Muscle layer of colon (tissue), 2 donors: ENCODE data around the gene TEX52.

Source experiments
- H3K27ac ChIP-seq: one replicate; pipeline ENCODE4 v1.7.0; 2013; ENCODE audit warnings: low read depth, mild to moderate bottlenecking, low read length, moderate library complexity
- H3K27me3 ChIP-seq, 2 donors: one replicate each; pipeline ENCODE4 v1.7.0; 2013; ENCODE audit warnings: low read length in 2 of 2, mild to moderate bottlenecking in 2 of 2; ENCODE audit not compliant: insufficient read depth in 2 of 2, control insufficient read depth in 1 of 2
- H3K36me3 ChIP-seq: one replicate; pipeline ENCODE4 v1.7.0; 2013; ENCODE audit warnings: mild to moderate bottlenecking, low read length; ENCODE audit not compliant: insufficient read depth
- H3K4me1 ChIP-seq: one replicate; pipeline ENCODE4 v1.7.0; 2013; ENCODE audit warnings: mild to moderate bottlenecking, low read length; ENCODE audit not compliant: insufficient read depth
- H3K4me3 ChIP-seq, 2 donors: one replicate each; pipeline ENCODE4 v1.7.0; 2013; ENCODE audit warnings: low read length in 2 of 2, low read depth in 1 of 2, mild to moderate bottlenecking in 1 of 2, moderate library complexity in 1 of 2
- H3K9ac ChIP-seq: one replicate; pipeline ENCODE4 v1.7.0; 2013; ENCODE audit warnings: low read length
- H3K9me3 ChIP-seq: one replicate; pipeline ENCODE4 v1.7.0; 2013; ENCODE audit warnings: mild to moderate bottlenecking, low read length
- donor health status: abdominal sarcoma.
- donor health status: Adenocarcinoma of cecum.

Gene TEX52

GRCh38 chr12:2826036-2826435 lies 30.8 kb downstream of the TEX52 start:
- no peaks in the 10 kb centered on the region for H3K27me3 ChIP-seq
- H3K27ac ChIP-seq = no peak overlapping the region
- H3K4me3 ChIP-seq = no peak overlapping the region
- H3K4me1 ChIP-seq = no peaks in the 10 kb centered on the region
- peaks cover 82% of the 10 kb centered on the region for H3K36me3 ChIP-seq
- H3K9me3 ChIP-seq = no peaks in the 10 kb centered on the region
- no peak overlapping the region for H3K9ac ChIP-seq

GRCh38 chr12:2825132-2825531 lies 31.7 kb downstream of the TEX52 start:
- Histone ChIP-seq H3K27me3 (no peaks in the 10 kb centered on the region), H3K9me3 (no peaks in the 10 kb centered on the region), H3K27ac (no peak overlapping the region), H3K4me3 (no peak overlapping the region), H3K36me3 (peaks cover 87% of the 10 kb centered on the region), H3K4me1 (no peaks in the 10 kb centered on the region), H3K9ac (no peak overlapping the region)

DNA sequence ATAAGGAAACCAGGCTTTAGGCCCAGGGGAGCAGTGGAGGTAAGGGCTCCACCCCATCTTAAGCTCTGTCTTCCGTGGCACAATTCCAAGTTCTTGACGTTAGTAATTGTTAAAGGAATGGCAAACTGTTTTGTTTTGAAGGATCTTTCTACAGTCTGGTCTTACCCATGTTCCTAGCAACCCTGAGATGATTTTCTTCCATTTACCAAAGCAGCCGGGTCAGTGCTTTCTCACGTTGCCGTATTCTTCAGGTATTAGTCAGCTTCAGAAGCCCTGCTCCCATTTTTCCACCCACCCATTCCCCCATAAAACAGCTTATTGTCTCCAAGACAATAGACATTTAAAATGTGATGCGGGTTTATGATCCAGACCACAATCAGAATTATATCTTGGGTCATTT lies 32.3 kb downstream of the TEX52 start:
- Histone ChIP-seq H3K9ac (no peak overlapping the region), H3K36me3 (peaks cover 93% of the 10 kb centered on the region), H3K4me3 (no peak overlapping the region)

DNA sequence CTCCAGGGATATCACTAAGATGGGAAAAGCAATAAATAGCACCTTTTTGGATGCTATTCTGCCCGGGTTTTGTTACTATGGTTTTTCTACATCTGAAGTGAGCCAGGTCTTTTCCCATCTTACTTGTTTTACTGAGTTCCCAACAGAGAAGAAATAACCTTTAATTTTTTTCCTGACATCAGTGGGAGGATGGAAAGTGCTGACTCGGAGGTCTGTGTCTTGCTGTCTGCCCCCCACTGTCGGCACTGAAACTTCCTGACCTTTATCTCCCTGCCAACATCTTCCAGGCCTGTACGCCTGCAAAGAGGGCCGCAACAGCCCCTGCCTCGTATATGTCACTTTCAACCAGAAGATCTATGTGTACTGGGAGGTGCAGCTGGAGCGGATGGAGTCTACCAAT lies 33.4 kb downstream of the TEX52 start:
- Histone ChIP-seq H3K4me3 (no peak overlapping the region), H3K27ac (no peak overlapping the region), H3K27me3 (no peaks in the 10 kb centered on the region), H3K9ac (no peak overlapping the region), H3K4me1 (no peaks in the 10 kb centered on the region), H3K36me3 (peaks cover 88% of the 10 kb centered on the region), H3K9me3 (no peaks in the 10 kb centered on the region)

More for the DNA sequence above, 32.3 kb downstream of the TEX52 start:
- H3K4me1 ChIP-seq = no peaks in the 10 kb centered on the region
- H3K9me3 ChIP-seq = no peaks in the 10 kb centered on the region
- H3K27ac ChIP-seq = no peak overlapping the region
- H3K27me3 ChIP-seq = no peaks in the 10 kb centered on the region

DNA sequence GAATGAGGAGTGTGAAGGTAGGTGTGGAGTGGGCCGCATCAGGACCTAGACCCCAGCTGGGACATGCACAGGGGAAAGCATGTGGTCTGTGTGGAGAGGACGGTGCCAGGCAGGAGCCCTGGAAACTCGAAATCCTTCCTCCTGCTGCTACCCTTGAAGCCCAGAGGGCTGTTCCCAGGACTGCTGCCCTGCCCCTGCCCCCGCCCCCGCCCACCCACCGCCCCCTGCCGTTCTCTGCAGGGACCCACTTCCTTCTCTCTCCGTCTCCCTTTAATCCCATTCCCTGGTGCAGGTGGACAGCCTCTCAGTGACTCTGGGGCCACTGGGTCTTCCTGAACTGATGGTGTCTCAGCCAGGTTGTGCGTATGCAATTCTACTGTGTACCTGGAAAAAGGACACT lies 36.4 kb downstream of the TEX52 start:
- Histone ChIP-seq H3K27ac (no peak overlapping the region), H3K27me3 (no peaks in the 10 kb centered on the region), H3K9ac (no peak overlapping the region), H3K9me3 (no peaks in the 10 kb centered on the region), H3K4me3 (no peak overlapping the region), H3K4me1 (no peaks in the 10 kb centered on the region), H3K36me3 (peaks cover 79% of the 10 kb centered on the region)

GRCh38 chr12:2819810-2820209 lies 37.0 kb downstream of the TEX52 start:
- peaks cover 73% of the 10 kb centered on the region for H3K36me3 ChIP-seq
- no peaks in the 10 kb centered on the region for H3K4me1 ChIP-seq
- no peaks in the 10 kb centered on the region for H3K9me3 ChIP-seq
- no peak overlapping the region for H3K27ac ChIP-seq
- H3K9ac ChIP-seq = no peak overlapping the region
- no peak overlapping the region for H3K4me3 ChIP-seq
- no peaks in the 10 kb centered on the region for H3K27me3 ChIP-seq

GRCh38 chr12:2813214-2814185 lies 43.3 kb downstream of the TEX52 start:
- Histone ChIP-seq H3K4me1 (peaks cover 11% of the 10 kb centered on the region), H3K9me3 (no peaks in the 10 kb centered on the region), H3K27ac (peak overlapping the region; percentile 44), H3K36me3 (peaks cover 19% of the 10 kb centered on the region), H3K4me3 (peak overlapping the region; percentile 16 to 100), H3K27me3 (no peaks in the 10 kb centered on the region), H3K9ac (peak overlapping the region; percentile 65)

DNA sequence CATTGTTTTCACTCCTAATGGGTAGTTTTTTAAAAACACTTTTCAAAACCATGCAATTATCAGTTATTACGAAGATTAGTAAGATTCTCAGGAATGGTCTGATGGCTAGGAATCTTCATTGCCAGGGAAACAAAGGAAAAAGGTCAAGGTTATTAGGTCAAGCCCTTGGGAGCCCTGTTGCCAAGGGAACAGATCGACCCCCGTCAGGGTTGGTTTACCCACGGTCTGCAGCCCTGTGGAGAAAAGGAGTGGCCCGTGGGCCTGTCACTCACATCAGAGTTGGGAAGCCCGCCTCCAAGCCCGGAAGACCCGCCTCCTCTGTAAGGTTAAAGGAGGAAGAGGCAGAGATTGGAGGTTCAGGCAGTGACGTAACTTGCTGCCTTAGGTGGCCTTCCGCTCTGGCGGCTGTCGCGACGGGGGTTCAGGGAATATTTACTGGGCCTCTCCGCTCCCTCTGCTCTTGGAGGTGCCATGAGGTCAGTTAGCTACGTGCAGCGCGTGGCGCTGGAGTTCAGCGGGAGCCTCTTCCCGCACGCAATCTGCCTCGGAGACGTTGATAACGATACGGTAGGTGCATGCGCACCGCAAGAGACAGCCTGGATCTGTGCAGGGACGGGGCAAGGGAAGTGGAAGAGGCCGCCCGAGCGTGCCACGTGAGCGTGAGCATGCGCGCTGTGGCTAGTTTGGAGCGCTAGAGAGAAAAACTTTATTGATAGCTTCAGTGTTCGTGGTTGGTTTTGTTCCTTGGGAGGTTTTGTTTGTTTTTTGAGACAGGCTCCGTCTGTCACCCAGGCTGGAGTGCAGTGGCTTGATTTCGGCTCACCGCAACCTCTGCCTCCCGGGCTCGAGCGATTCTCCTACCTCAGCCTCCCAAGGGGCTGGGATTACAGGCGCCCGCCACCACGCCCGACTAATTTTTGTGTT lies 44.3 kb downstream of the TEX52 start, which contains the start of gene ITFG2:
ITFG2 (plus strand) TSS at position 379 of the 924 bp plus-strand sequence; CDS start at position 472, 93 bp downstream.
- Histone ChIP-seq H3K9me3 (no peaks in the 10 kb centered on the region), H3K9ac (peak within 1 kb of the TSS; percentile 65), H3K36me3 (peaks cover 10% of the 10 kb centered on the region), H3K27ac (peak within 1 kb of the TSS; percentile 44), H3K27me3 (no peaks in the 10 kb centered on the region), H3K4me1 (peaks cover 11% of the 10 kb centered on the region), H3K4me3 (peak within 1 kb of the TSS; percentile 16 to 100)

- H3K27ac ChIP-seq = no peak overlapping the region
- H3K9me3 ChIP-seq = no peaks in the 10 kb centered on the region
- no peaks in the 10 kb centered on the region for H3K27me3 ChIP-seq
- H3K4me3 ChIP-seq = peak overlapping the region in 1 of 2 donors; percentile 100
- H3K9ac ChIP-seq = peak overlapping the region; percentile 65
- H3K4me1 ChIP-seq = peaks cover 11% of the 10 kb centered on the region
- peaks cover 2% of the 10 kb centered on the region for H3K36me3 ChIP-seq
These were observed 45.0 kb downstream of the TEX52 start for GRCh38 chr12:2811801-2812200.

GRCh38 chr12:2806700-2807099 lies 50.1 kb downstream of the TEX52 start:
- H3K27ac ChIP-seq = no peak overlapping the region

GRCh38 chr12:2805143-2805520 lies 51.7 kb downstream of the TEX52 start:
- Histone ChIP-seq H3K4me3 (no peak overlapping the region), H3K27ac (no peak overlapping the region), H3K36me3 (peaks cover 35% of the 10 kb centered on the region), H3K9ac (no peak overlapping the region), H3K27me3 (no peaks in the 10 kb centered on the region), H3K9me3 (no peaks in the 10 kb centered on the region), H3K4me1 (peaks cover 25% of the 10 kb centered on the region)

More at GRCh38 chr12:2806700-2807099, 50.1 kb downstream of the TEX52 start:
- Histone ChIP-seq H3K4me1 (peaks cover 19% of the 10 kb centered on the region), H3K9me3 (no peaks in the 10 kb centered on the region), H3K27me3 (no peaks in the 10 kb centered on the region), H3K4me3 (no peak overlapping the region), H3K9ac (no peak overlapping the region), H3K36me3 (peaks cover 20% of the 10 kb centered on the region)
